Measurements from ENCODE around the gene SLC8A3.
"Not testable (repeated sequence)": the region's sequence is repeated elsewhere in the genome, so short reads cannot be mapped to it uniquely, and the experiment has no call there.

GRCh38 chr14:70231756-70232544, 43.2 kb upstream of the SLC8A3 start:
- TF ChIP-seq, protein P1, sequence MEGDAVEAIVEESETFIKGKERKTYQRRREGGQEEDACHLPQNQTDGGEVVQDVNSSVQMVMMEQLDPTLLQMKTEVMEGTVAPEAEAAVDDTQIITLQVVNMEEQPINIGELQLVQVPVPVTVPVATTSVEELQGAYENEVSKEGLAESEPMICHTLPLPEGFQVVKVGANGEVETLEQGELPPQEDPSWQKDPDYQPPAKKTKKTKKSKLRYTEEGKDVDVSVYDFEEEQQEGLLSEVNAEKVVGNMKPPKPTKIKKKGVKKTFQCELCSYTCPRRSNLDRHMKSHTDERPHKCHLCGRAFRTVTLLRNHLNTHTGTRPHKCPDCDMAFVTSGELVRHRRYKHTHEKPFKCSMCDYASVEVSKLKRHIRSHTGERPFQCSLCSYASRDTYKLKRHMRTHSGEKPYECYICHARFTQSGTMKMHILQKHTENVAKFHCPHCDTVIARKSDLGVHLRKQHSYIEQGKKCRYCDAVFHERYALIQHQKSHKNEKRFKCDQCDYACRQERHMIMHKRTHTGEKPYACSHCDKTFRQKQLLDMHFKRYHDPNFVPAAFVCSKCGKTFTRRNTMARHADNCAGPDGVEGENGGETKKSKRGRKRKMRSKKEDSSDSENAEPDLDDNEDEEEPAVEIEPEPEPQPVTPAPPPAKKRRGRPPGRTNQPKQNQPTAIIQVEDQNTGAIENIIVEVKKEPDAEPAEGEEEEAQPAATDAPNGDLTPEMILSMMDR (IDR thresholded peaks at IDR 0.05; ENCODE audit: poor library complexity): not testable (repeated sequence)
- not testable (repeated sequence) for TF ChIP-seq EZH2 (IDR thresholded peaks at IDR 0.05; ENCODE audit: borderline replicate concordance)

Data from hepatocyte (in vitro differentiated cells).